WI38 (cell line): ENCODE measurements around the gene TBC1D9B.

Source experiments
- H3K4me3 ChIP-seq: 2 replicates; pipeline ENCODE4 v1.5.1; 2011; ENCODE audit warnings: low read depth, mild to moderate bottlenecking, control low read depth, low read length
- CTCF ChIP-seq: IDR thresholded peaks from 2 replicates; pipeline ENCODE4 v1.5.1; 2012; ENCODE audit warnings: low read depth, mild to moderate bottlenecking, control low read depth, low read length

Gene TBC1D9B

GRCh38 chr5:179878222-179879002, 29.3 kb downstream of the TBC1D9B start:
- H3K4me3 ChIP-seq: no peak overlapping the region
- TF ChIP-seq CTCF: no peak

GRCh38 chr5:179876610-179876952, 31.1 kb downstream of the TBC1D9B start:
- no peak overlapping the region for H3K4me3 ChIP-seq
- no peak for TF ChIP-seq CTCF

DNA sequence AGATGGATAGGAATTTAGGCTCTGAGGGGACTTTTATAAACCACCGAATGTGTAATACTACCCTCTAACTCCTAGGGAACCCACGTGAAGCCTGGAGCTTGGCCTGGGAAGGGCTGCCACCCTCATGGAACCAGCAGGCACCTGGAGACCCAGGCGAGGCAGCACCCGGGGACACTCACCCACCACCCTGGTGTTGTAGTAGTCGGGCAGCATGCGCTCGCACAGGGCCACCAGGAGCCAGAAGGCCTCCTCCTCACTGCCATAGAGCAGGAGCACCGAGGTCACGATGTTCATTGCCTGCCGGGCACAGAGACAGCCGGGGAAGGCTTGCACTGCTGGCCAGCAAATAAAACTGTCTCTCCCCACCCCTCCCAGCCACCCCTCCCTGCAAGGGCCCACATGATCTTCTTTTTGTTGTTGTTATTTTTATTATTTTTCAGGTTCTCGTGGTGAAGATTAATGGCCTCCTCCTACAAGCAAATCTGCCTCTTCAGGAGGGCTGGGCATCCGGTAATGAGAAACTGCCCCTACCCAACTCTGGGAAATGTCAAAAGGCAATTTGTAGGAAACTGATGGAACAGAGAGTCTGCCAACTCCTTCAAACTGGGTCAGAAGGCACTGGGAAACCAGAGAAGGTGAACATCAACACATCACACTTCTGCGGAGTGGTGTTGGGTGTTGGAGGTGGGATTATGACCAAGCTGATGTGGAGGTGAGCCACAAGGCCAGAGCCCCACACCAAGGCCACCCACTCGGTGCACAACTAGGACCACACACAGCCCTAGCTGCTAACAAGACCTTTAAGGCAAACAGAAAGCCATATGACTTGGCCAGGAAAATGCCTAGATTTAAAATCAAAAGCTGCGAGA, 31.7 kb downstream of the TBC1D9B start:
- no peak for TF ChIP-seq CTCF
- no peak overlapping the region for H3K4me3 ChIP-seq

GRCh38 chr5:179874536-179875292, 33.0 kb downstream of the TBC1D9B start:
- no peak for TF ChIP-seq CTCF
- no peak overlapping the region for H3K4me3 ChIP-seq

DNA sequence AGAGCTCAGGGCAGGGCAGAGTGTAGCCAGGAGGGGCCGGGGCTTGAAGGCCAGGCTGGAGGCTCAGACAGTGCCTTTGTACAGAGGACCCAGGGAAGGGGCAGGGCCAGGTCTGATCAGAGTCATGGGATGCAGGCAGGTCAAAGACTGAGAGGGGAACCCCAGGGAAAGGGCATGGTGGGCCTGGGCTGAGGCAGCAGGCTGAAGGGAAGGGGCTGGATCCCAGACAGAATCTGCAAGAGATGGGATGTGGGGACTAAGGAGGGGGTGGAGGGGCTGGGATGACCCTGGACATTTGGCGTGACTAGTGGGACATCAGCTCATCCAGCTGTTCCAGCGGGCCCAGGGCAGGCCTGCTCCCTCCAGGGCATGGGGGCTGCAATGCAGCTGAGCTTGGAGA, 33.6 kb downstream of the TBC1D9B start:
- no peak for TF ChIP-seq CTCF
- no peak overlapping the region for H3K4me3 ChIP-seq

- TF ChIP-seq CTCF: no peak
- H3K4me3 ChIP-seq: no peak overlapping the region
These were observed 34.0 kb downstream of the TBC1D9B start for GRCh38 chr5:179873588-179874110.
